Measurements from ENCODE around the gene UNC45B. TPM values are rescaled to one million over a fixed set of nuclear protein-coding genes. Genes with fewer than 3 reads are reported as not detected.

UNC45B gene
- total and polyA plus RNA-seq, 2 of the 8 experiments (the other 6 are each of a cell fraction or from before 2014, with no cell fraction given) = 0.06 to 0.15 TPM

DNA sequence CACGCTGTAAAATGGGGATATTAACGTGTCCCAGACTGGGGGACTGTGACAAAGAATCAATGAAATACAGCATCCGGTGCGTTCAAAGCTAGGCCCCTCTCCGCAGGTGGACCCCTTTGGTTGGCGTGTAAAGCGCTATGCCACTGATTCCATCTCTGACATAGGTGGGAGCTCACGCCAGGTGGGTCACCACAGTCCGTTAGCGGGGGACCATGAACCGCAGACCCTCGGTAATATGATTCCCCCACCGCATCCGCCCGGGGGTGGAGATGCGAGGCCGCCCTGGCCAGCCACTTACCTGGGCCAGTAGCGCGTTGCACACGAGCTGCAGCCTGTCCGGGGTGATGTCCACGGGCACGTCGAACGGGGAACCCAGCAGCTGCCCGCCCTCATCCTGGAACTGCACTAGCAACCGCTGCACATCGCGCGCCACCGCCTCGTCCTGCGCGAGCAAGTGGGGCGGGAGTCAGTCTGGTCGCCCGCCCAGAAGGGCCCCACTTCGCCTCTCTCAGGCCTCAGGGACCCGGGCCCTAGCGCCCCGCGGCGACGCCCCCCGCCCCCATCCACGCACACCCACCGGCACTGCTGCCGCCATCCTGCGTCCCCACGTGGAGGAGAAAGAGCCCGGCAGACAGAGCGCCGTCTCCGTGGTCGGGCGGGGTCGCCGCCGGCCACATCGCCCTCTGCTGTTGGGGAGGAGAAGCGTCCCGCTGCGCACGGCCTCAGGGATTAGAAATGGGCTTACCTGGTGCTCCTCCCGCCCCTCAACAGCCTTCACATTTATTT is 5.7 kb upstream of the UNC45B start, which contains the start of gene NLE1 (continued):
- TF ChIP-seq, protein P1, sequence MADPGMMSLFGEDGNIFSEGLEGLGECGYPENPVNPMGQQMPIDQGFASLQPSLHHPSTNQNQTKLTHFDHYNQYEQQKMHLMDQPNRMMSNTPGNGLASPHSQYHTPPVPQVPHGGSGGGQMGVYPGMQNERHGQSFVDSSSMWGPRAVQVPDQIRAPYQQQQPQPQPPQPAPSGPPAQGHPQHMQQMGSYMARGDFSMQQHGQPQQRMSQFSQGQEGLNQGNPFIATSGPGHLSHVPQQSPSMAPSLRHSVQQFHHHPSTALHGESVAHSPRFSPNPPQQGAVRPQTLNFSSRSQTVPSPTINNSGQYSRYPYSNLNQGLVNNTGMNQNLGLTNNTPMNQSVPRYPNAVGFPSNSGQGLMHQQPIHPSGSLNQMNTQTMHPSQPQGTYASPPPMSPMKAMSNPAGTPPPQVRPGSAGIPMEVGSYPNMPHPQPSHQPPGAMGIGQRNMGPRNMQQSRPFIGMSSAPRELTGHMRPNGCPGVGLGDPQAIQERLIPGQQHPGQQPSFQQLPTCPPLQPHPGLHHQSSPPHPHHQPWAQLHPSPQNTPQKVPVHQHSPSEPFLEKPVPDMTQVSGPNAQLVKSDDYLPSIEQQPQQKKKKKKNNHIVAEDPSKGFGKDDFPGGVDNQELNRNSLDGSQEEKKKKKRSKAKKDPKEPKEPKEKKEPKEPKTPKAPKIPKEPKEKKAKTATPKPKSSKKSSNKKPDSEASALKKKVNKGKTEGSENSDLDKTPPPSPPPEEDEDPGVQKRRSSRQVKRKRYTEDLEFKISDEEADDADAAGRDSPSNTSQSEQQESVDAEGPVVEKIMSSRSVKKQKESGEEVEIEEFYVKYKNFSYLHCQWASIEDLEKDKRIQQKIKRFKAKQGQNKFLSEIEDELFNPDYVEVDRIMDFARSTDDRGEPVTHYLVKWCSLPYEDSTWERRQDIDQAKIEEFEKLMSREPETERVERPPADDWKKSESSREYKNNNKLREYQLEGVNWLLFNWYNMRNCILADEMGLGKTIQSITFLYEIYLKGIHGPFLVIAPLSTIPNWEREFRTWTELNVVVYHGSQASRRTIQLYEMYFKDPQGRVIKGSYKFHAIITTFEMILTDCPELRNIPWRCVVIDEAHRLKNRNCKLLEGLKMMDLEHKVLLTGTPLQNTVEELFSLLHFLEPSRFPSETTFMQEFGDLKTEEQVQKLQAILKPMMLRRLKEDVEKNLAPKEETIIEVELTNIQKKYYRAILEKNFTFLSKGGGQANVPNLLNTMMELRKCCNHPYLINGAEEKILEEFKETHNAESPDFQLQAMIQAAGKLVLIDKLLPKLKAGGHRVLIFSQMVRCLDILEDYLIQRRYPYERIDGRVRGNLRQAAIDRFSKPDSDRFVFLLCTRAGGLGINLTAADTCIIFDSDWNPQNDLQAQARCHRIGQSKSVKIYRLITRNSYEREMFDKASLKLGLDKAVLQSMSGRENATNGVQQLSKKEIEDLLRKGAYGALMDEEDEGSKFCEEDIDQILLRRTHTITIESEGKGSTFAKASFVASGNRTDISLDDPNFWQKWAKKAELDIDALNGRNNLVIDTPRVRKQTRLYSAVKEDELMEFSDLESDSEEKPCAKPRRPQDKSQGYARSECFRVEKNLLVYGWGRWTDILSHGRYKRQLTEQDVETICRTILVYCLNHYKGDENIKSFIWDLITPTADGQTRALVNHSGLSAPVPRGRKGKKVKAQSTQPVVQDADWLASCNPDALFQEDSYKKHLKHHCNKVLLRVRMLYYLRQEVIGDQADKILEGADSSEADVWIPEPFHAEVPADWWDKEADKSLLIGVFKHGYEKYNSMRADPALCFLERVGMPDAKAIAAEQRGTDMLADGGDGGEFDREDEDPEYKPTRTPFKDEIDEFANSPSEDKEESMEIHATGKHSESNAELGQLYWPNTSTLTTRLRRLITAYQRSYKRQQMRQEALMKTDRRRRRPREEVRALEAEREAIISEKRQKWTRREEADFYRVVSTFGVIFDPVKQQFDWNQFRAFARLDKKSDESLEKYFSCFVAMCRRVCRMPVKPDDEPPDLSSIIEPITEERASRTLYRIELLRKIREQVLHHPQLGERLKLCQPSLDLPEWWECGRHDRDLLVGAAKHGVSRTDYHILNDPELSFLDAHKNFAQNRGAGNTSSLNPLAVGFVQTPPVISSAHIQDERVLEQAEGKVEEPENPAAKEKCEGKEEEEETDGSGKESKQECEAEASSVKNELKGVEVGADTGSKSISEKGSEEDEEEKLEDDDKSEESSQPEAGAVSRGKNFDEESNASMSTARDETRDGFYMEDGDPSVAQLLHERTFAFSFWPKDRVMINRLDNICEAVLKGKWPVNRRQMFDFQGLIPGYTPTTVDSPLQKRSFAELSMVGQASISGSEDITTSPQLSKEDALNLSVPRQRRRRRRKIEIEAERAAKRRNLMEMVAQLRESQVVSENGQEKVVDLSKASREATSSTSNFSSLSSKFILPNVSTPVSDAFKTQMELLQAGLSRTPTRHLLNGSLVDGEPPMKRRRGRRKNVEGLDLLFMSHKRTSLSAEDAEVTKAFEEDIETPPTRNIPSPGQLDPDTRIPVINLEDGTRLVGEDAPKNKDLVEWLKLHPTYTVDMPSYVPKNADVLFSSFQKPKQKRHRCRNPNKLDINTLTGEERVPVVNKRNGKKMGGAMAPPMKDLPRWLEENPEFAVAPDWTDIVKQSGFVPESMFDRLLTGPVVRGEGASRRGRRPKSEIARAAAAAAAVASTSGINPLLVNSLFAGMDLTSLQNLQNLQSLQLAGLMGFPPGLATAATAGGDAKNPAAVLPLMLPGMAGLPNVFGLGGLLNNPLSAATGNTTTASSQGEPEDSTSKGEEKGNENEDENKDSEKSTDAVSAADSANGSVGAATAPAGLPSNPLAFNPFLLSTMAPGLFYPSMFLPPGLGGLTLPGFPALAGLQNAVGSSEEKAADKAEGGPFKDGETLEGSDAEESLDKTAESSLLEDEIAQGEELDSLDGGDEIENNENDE (IDR thresholded peaks at IDR 0.05; ENCODE audit: insufficient replicate concordance, low read length) = no peak
- no peak for TF ChIP-seq ZNF274 (IDR thresholded peaks at IDR 0.05; ENCODE audit: borderline replicate concordance, extremely low read depth, low read length)
- TF ChIP-seq KDM1A (IDR thresholded peaks at IDR 0.05; ENCODE audit: borderline replicate concordance, low read length) = no peak
- peak; percentile 89 for TF ChIP-seq PHF8 (conservative IDR thresholded peaks at IDR 0.05; ENCODE audit: low read depth, low read length)
- 0 out of 2 replicates have a peak, but pooled peaks have one; percentile 53 for TF ChIP-seq TCF12 (IDR thresholded peaks at IDR 0.05; ENCODE audit: low read depth, low read length)
- no peak for TF ChIP-seq CEBPB (IDR thresholded peaks at IDR 0.05; ENCODE audit: low read depth, low read length)
- TF ChIP-seq BRCA1 (IDR thresholded peaks at IDR 0.05; ENCODE audit: low read depth, low read length) = no peak
- peak; percentile 48; the same call in 1 of the 2 replicates for TF ChIP-seq POLR2AphosphoS5 (IDR thresholded peaks at IDR 0.05; ENCODE audit: low read depth, low read length)
- TF ChIP-seq NANOG (IDR thresholded peaks at IDR 0.05; ENCODE audit: insufficient read depth, low read depth, low read length, poor library complexity, severe bottlenecking) = no peak
- TF ChIP-seq SP4 (IDR thresholded peaks at IDR 0.05; ENCODE audit: low read length) = no peak
- no peak for TF ChIP-seq GTF2F1 (IDR thresholded peaks at IDR 0.05; ENCODE audit: borderline replicate concordance, low read depth, low read length)
